ENCODE measurements around the gene REXO1. TPM values are rescaled to one million over a fixed set of nuclear protein-coding genes. Genes with fewer than 3 reads are reported as not detected.

The REXO1 gene
- total RNA-seq, 1 donor from 2014 or later: 40.8 TPM

- peak overlapping the region; percentile 96 for H3K27ac Mint-ChIP-seq (ENCODE audit: unreplicated experiment)
- H3K4me1 Mint-ChIP-seq: peaks cover 11% of the 10 kb centered on the region
These were observed 35.7 kb downstream of the REXO1 start for GRCh38 chr19:1812426-1813191.

GRCh38 chr19:1811942-1812425, 36.3 kb downstream of the REXO1 start, which contains the start of gene ATP8B3:
Gene ATP8B3 (minus strand): TSS chr19:1812276. CDS start chr19:1811736, 540 bp downstream.
- Mint-ChIP-seq H3K36me3 (ENCODE audit: low read depth) (no peaks in the 10 kb centered on the region), H3K9me3 (no peaks in the 10 kb centered on the region), H3K27ac (ENCODE audit: unreplicated experiment) (peak within 1 kb of the TSS; percentile 96), H3K4me1 (peaks cover 11% of the 10 kb centered on the region), H3K27me3 (ENCODE audit: low read depth) (peaks cover 15% of the 10 kb centered on the region), H3K4me3 (peak within 1 kb of the TSS; percentile 92)
- DNase-seq (ENCODE audit: low read depth, low spot score): no peak
- TF ChIP-seq, protein P1, sequence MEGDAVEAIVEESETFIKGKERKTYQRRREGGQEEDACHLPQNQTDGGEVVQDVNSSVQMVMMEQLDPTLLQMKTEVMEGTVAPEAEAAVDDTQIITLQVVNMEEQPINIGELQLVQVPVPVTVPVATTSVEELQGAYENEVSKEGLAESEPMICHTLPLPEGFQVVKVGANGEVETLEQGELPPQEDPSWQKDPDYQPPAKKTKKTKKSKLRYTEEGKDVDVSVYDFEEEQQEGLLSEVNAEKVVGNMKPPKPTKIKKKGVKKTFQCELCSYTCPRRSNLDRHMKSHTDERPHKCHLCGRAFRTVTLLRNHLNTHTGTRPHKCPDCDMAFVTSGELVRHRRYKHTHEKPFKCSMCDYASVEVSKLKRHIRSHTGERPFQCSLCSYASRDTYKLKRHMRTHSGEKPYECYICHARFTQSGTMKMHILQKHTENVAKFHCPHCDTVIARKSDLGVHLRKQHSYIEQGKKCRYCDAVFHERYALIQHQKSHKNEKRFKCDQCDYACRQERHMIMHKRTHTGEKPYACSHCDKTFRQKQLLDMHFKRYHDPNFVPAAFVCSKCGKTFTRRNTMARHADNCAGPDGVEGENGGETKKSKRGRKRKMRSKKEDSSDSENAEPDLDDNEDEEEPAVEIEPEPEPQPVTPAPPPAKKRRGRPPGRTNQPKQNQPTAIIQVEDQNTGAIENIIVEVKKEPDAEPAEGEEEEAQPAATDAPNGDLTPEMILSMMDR (conservative IDR thresholded peaks at IDR 0.05): peak; percentile 25

More at GRCh38 chr19:1812426-1813191, 35.7 kb downstream of the REXO1 start:
- Mint-ChIP-seq H3K36me3 (ENCODE audit: low read depth) (no peaks in the 10 kb centered on the region), H3K27me3 (ENCODE audit: low read depth) (peaks cover 15% of the 10 kb centered on the region), H3K9me3 (no peaks in the 10 kb centered on the region), H3K4me3 (peak overlapping the region; percentile 92)
- TF ChIP-seq, protein P1 (conservative IDR thresholded peaks at IDR 0.05): peak; percentile 67
- peak; percentile 90 for DNase-seq (ENCODE audit: low read depth, low spot score)

DNA sequence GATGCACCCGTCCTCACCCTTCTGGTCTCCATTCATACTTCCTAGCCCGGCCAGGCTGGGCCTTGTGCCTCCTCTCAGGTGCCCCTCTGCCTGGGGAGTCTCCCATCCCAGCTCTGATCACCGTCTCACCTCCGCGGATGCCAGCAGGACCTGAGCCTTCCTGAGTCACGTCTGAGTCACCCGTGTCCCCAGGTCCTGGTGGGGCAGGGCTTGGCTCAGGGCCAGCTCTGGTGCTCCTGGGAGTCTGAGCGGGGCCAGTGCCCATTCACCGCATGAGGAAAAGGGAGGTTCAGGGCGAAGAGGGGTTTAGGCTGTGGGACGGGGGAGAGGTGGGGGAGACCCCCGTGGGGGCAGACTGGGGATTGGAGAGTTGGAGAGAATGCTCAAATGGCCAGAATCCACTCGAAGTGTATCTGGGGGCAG, 36.8 kb downstream of the REXO1 start:
- peak overlapping the region; percentile 51 for H3K4me3 Mint-ChIP-seq
- peaks cover 15% of the 10 kb centered on the region for H3K27me3 Mint-ChIP-seq (ENCODE audit: low read depth)
- no peaks in the 10 kb centered on the region for H3K9me3 Mint-ChIP-seq
- no peak for DNase-seq (ENCODE audit: low read depth, low spot score)
- peaks cover 11% of the 10 kb centered on the region for H3K4me1 Mint-ChIP-seq
- H3K27ac Mint-ChIP-seq (ENCODE audit: unreplicated experiment): no peak overlapping the region
- H3K36me3 Mint-ChIP-seq (ENCODE audit: low read depth): no peaks in the 10 kb centered on the region
- TF ChIP-seq, protein P1 (conservative IDR thresholded peaks at IDR 0.05): no peak

GRCh38 chr19:1810439-1811160, 37.7 kb downstream of the REXO1 start:
- Mint-ChIP-seq H3K27ac (ENCODE audit: unreplicated experiment) (no peak overlapping the region), H3K27me3 (ENCODE audit: low read depth) (peaks cover 15% of the 10 kb centered on the region), H3K9me3 (no peaks in the 10 kb centered on the region), H3K4me1 (peaks cover 11% of the 10 kb centered on the region), H3K36me3 (ENCODE audit: low read depth) (no peaks in the 10 kb centered on the region), H3K4me3 (peak overlapping the region; percentile 51)
- DNase-seq (ENCODE audit: low read depth, low spot score): no peak
- TF ChIP-seq, protein P1 (conservative IDR thresholded peaks at IDR 0.05): no peak

- no peaks in the 10 kb centered on the region for H3K36me3 Mint-ChIP-seq (ENCODE audit: low read depth)
- no peaks in the 10 kb centered on the region for H3K9me3 Mint-ChIP-seq
- H3K4me1 Mint-ChIP-seq: peaks cover 11% of the 10 kb centered on the region
- peaks cover 15% of the 10 kb centered on the region for H3K27me3 Mint-ChIP-seq (ENCODE audit: low read depth)
- H3K4me3 Mint-ChIP-seq: no peak overlapping the region
- TF ChIP-seq, protein P1 (conservative IDR thresholded peaks at IDR 0.05): no peak
- no peak overlapping the region for H3K27ac Mint-ChIP-seq (ENCODE audit: unreplicated experiment)
- no peak for DNase-seq (ENCODE audit: low read depth, low spot score)
These were observed 38.6 kb downstream of the REXO1 start for GRCh38 chr19:1809678-1810077.

All from neural crest cell (in vitro differentiated cells).